ENCODE measurements around the gene LDLRAD3. TPM values are rescaled to one million over a fixed set of nuclear protein-coding genes. Genes with fewer than 3 reads are reported as not detected.
A peak's percentile ranks its signal among the peaks of the same experiment; 100 is the strongest.

The LDLRAD3 gene
- total RNA-seq, 1 donor from 2014 or later, result 35.6 TPM

DNA sequence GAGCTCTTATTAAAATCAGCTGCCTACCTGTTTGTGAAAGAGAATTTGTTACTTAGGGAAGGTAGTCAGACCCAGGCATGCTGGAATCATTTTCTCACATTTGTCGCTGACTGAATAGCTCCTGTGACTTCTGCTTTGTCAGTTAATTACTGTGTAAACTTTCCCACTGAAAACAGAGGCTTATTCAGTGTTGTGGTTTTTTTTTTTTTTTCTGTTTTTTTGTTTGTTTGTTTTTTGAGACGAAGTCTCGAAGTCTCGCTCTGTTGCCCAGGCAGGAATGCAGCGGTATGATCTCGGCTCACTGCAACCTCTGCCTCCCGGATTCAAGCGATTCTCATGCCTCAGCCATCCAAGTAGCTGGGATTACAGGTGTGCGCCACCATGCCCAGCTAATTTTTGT is 5.6 kb upstream of the LDLRAD3 start:
- H3K79me2 ChIP-seq (ENCODE audit: low read depth), result no peaks in the 10 kb centered on the region
- H3K36me3 Mint-ChIP-seq, result no peaks in the 10 kb centered on the region
- H3K4me3 ChIP-seq, result no peak overlapping the region
- no peak overlapping the region for H3K27ac ChIP-seq
- no peaks in the 10 kb centered on the region for H3K9me3 ChIP-seq (ENCODE audit: low read depth)
- H3K27me3 Mint-ChIP-seq (ENCODE audit: insufficient read depth, low read depth), result peaks cover 1% of the 10 kb centered on the region
- H3K36me3 ChIP-seq, result no peaks in the 10 kb centered on the region
- H4K20me1 ChIP-seq (ENCODE audit: low read depth), result no peaks in the 10 kb centered on the region
- no peak overlapping the region for H3K4me3 Mint-ChIP-seq
- H3K27me3 ChIP-seq, result no peaks in the 10 kb centered on the region
- no peak for DNase-seq (ENCODE audit: low spot score)
- no peak overlapping the region for H3K27ac Mint-ChIP-seq
- TF ChIP-seq EZH2phosphoT487 (IDR thresholded peaks at IDR 0.05) (no peak), EZH2 (IDR thresholded peaks at IDR 0.05) (no peak)
- TF ChIP-seq, protein P1, sequence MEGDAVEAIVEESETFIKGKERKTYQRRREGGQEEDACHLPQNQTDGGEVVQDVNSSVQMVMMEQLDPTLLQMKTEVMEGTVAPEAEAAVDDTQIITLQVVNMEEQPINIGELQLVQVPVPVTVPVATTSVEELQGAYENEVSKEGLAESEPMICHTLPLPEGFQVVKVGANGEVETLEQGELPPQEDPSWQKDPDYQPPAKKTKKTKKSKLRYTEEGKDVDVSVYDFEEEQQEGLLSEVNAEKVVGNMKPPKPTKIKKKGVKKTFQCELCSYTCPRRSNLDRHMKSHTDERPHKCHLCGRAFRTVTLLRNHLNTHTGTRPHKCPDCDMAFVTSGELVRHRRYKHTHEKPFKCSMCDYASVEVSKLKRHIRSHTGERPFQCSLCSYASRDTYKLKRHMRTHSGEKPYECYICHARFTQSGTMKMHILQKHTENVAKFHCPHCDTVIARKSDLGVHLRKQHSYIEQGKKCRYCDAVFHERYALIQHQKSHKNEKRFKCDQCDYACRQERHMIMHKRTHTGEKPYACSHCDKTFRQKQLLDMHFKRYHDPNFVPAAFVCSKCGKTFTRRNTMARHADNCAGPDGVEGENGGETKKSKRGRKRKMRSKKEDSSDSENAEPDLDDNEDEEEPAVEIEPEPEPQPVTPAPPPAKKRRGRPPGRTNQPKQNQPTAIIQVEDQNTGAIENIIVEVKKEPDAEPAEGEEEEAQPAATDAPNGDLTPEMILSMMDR (IDR thresholded peaks at IDR 0.05), result no peak
- H2AFZ ChIP-seq (replicated peaks), result peak overlapping the region; percentile 47
- no peaks in the 10 kb centered on the region for H3K9me3 Mint-ChIP-seq
- no peak overlapping the region for H3K4me2 ChIP-seq
- peaks cover 12% of the 10 kb centered on the region for H3K4me1 Mint-ChIP-seq
- no peak overlapping the region for H3K9ac ChIP-seq
- H3F3A ChIP-seq (ENCODE audit: low read depth), result peaks cover 15% of the 10 kb centered on the region
- peaks cover 23% of the 10 kb centered on the region for H3K4me1 ChIP-seq

DNA sequence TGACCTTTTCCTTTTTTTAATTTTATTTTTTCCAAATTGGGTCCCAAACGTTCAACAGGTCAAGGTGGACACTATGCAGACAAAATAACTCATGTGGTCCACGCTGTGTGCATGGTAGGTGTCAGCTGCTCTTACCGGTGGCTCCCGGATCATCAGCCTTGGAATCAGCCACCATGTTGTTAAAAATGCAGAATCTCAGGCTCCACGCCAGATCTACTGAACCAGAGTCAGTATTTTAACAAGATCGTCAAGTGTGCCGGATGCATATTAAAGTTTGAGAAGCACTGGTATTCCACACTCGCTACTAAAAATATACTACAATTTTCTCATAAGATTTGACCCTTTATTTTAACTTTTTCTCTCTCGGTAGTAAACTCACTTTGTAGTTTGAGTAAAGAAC is 553 bp upstream of the LDLRAD3 start:
- no peak for DNase-seq (ENCODE audit: low spot score)
- Histone ChIP-seq H2AFZ (replicated peaks) (peak overlapping the region; percentile 8), H3K4me3 (peak overlapping the region; percentile 88), H3K36me3 (no peaks in the 10 kb centered on the region), H3K27me3 (no peaks in the 10 kb centered on the region), H3K4me1 (peaks cover 46% of the 10 kb centered on the region), H3K79me2 (ENCODE audit: low read depth) (peaks cover 42% of the 10 kb centered on the region), H3K27ac (no peak overlapping the region), H3F3A (ENCODE audit: low read depth) (peaks cover 10% of the 10 kb centered on the region), H3K9ac (no peak overlapping the region), H3K9me3 (ENCODE audit: low read depth) (no peaks in the 10 kb centered on the region), H3K4me2 (peak overlapping the region; percentile 74), H4K20me1 (ENCODE audit: low read depth) (peaks cover 40% of the 10 kb centered on the region)
- peak overlapping the region; percentile 87 for H3K4me3 Mint-ChIP-seq
- H3K9me3 Mint-ChIP-seq, result peaks cover 9% of the 10 kb centered on the region
- peak overlapping the region; percentile 62 for H3K27ac Mint-ChIP-seq
- no peak for TF ChIP-seq EZH2 (IDR thresholded peaks at IDR 0.05)
- TF ChIP-seq, protein P1 (IDR thresholded peaks at IDR 0.05), result no peak
- TF ChIP-seq EZH2phosphoT487 (IDR thresholded peaks at IDR 0.05), result no peak
- peaks cover 37% of the 10 kb centered on the region for H3K4me1 Mint-ChIP-seq
- peaks cover 12% of the 10 kb centered on the region for H3K36me3 Mint-ChIP-seq
- H3K27me3 Mint-ChIP-seq (ENCODE audit: insufficient read depth, low read depth), result peaks cover 9% of the 10 kb centered on the region

DNA sequence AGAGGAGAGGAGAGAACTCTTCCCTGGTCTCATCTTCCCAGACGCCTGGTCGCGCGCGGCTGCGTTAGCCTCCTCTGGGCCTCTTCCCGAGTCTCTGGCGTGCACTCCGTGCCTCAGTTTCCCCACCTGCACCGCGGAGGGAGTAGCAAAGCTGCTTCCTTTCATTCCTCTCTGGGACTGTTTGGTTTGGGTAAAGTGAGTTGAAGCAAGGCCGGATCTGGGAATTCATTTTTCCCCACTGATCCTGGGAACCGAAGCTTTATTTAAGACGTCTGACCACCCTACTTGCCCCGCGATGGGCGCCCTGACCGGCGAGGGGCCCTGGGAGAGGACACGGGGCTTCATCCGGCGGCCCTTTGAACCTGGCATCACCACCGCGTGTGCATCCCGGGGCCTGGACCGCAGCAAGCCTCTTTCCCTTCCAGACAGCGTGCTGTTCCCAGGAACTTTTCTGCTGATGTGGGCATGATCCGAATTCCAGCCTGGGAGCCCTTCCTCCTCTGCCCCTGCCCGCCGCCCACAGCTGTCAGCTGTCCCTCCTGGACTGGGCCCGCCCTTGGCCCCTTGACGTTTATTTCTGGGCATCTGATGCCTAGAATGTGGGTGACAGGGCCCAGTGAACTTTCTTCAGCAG is 758 bp downstream of the LDLRAD3 start:
- peak overlapping the region; percentile 97 for H3K4me3 Mint-ChIP-seq
- H3F3A ChIP-seq (ENCODE audit: low read depth), result peaks cover 10% of the 10 kb centered on the region
- no peaks in the 10 kb centered on the region for H3K9me3 ChIP-seq (ENCODE audit: low read depth)
- peaks cover 9% of the 10 kb centered on the region for H3K27me3 Mint-ChIP-seq (ENCODE audit: insufficient read depth, low read depth)
- H2AFZ ChIP-seq (replicated peaks), result no peak overlapping the region
- peak overlapping the region; percentile 73 for H3K9ac ChIP-seq
- H3K36me3 ChIP-seq, result no peaks in the 10 kb centered on the region
- H4K20me1 ChIP-seq (ENCODE audit: low read depth), result peaks cover 53% of the 10 kb centered on the region
- H3K9me3 Mint-ChIP-seq, result peaks cover 14% of the 10 kb centered on the region
- H3K27ac ChIP-seq, result no peak overlapping the region
- peaks cover 54% of the 10 kb centered on the region for H3K4me1 ChIP-seq
- peaks cover 55% of the 10 kb centered on the region for H3K79me2 ChIP-seq (ENCODE audit: low read depth)
- TF ChIP-seq, protein P1 (IDR thresholded peaks at IDR 0.05), result no peak
- H3K27ac Mint-ChIP-seq, result peak overlapping the region; percentile 94
- H3K27me3 ChIP-seq, result no peaks in the 10 kb centered on the region
- peaks cover 17% of the 10 kb centered on the region for H3K36me3 Mint-ChIP-seq
- peaks cover 41% of the 10 kb centered on the region for H3K4me1 Mint-ChIP-seq
- peak; percentile 33 for DNase-seq (ENCODE audit: low spot score)
- peak overlapping the region; percentile 88 for H3K4me3 ChIP-seq
- peak overlapping the region; percentile 100 for H3K4me2 ChIP-seq
